Esophagus squamous epithelium (tissue), 5 donors: ENCODE results near the gene IP6K2. TPM values are rescaled to one million over a fixed set of nuclear protein-coding genes. Genes with fewer than 3 reads are reported as not detected.

ENCODE experiments used
- DNase-seq: peaks from one replicate; lab custom pipeline; 2025; lab: John Stamatoyannopoulos, UW
- H3K27ac ChIP-seq, 4 donors: fragments of 200-600 bp; sonication (generic); one replicate each; pipeline ENCODE4 v1.5.1; 2016 to 2019; ENCODE audit warnings: mild to moderate bottlenecking in 1 of 4
- H3K27me3 ChIP-seq, 4 donors: fragments of 200-600 bp; sonication (generic); 1 replicate in 3 of 4; 2 replicates in 1 of 4; pipeline versions ENCODE4 v1.5.1 to v1.6.0; 2017 to 2021; ENCODE audit warnings: antibody characterized with exemption in 1 of 4
- H3K36me3 ChIP-seq, 3 donors: fragments of 200-600 bp; sonication (generic); one replicate each; pipeline ENCODE4 v1.5.1; 2016 to 2019
- H3K4me1 ChIP-seq, 3 donors: fragments of 200-600 bp; sonication (generic); one replicate each; pipeline ENCODE4 v1.5.1; 2017 to 2019
- H3K4me3 ChIP-seq, 4 donors: fragments of 200-600 bp; sonication (generic); 1 replicate in 3 of 4; 2 replicates in 1 of 4; pipeline ENCODE4 v1.5.1; 2016 to 2019; ENCODE audit warnings: mild to moderate bottlenecking in 2 of 4, moderate library complexity in 1 of 4
- H3K9me3 ChIP-seq, 3 donors: fragments of 200-600 bp; sonication (generic); one replicate each; pipeline ENCODE4 v1.5.1; 2016 to 2019
- CTCF ChIP-seq, 6 experiments: fragments of 450-650 bp in 4 of 6; fragments of 200-600 bp in 2 of 6; sonication (generic) in 2 of 6; IDR thresholded peaks; one replicate each; pipeline ENCODE4 v1.5.1; 2016 to 2019; ENCODE audit warnings: antibody characterized with exemption in 6 of 6, mild to moderate bottlenecking in 4 of 6, moderate library complexity in 4 of 6
- POLR2A ChIP-seq, 4 donors: fragments of 450-650 bp; IDR thresholded peaks; one replicate each; pipeline ENCODE4 v1.6.1; 2017; ENCODE audit warnings: antibody characterized with exemption in 4 of 4, mild to moderate bottlenecking in 4 of 4, moderate library complexity in 3 of 4
- WGBS, 2 donors: methylation state at CpG; one replicate each; pipeline ENCODE4 v1.1.5; 2018; 5-methylcytosine and 5-hydroxymethylcytosine counted together
- intact Hi-C: fragments of 100-400 bp; cut with DNase I; formaldehyde crosslinking; loops from one replicate; pipeline ENCODE4 v1.15.0; 2022
- total RNA-seq, 4 donors: library from RNA; depleted of rRNA; stranded (reverse); fragments of >200 nt; gene quantifications; one replicate each; pipeline ENCODE4 v1.1.0, GENCODE V29; 2016
- donor health status: DM: yes; HTN: yes; CAD: no.

The IP6K2 gene
- total RNA-seq, 4 donors from 2014 or later = 52.1 to 94.6 (median 67.9) TPM

GRCh38 chr3:48652923-48653715, 63.9 kb downstream of the IP6K2 start:
- no peaks in the 10 kb centered on the region for H3K9me3 ChIP-seq
- WGBS, 2 donors = 90% methylated on average over 9 to 13 of the region's 15 CpGs
- no peak overlapping the region for H3K27ac ChIP-seq
- no peak for DNase-seq
- no peak overlapping the region for H3K4me3 ChIP-seq
- intact Hi-C loops = no loop called here
- H3K4me1 ChIP-seq = peaks cover 13 to 19% (median 16%) of the 10 kb centered on the region in 3 donors
- no peaks in the 10 kb centered on the region for H3K36me3 ChIP-seq
- no peak for TF ChIP-seq POLR2A (IDR thresholded peaks at IDR 0.05)
- TF ChIP-seq CTCF (IDR thresholded peaks at IDR 0.05) = no peak
- peaks cover 0 to 21% (median 0%) of the 10 kb centered on the region in 4 donors for H3K27me3 ChIP-seq

- DNase-seq = no peak
- H3K27ac ChIP-seq = no peak overlapping the region
- H3K27me3 ChIP-seq = peaks cover 0 to 7% (median 0%) of the 10 kb centered on the region in 4 donors
- H3K9me3 ChIP-seq = no peaks in the 10 kb centered on the region
- no peak overlapping the region for H3K4me3 ChIP-seq
- H3K36me3 ChIP-seq = no peaks in the 10 kb centered on the region
- intact Hi-C loops = no loop called here
- TF ChIP-seq POLR2A (IDR thresholded peaks at IDR 0.05) = no peak
- no peak for TF ChIP-seq CTCF (IDR thresholded peaks at IDR 0.05)
- 67 to 70% methylated on average over 2 to 10 of the region's 11 CpGs for WGBS, 2 donors
- peaks cover 12 to 16% (median 16%) of the 10 kb centered on the region in 3 donors for H3K4me1 ChIP-seq
Observed at GRCh38 chr3:48651771-48652170, 65.2 kb downstream of the IP6K2 start.

- H3K27me3 ChIP-seq = no peaks in the 10 kb centered on the region
- peaks cover 5 to 7% (median 5%) of the 10 kb centered on the region in 3 donors for H3K4me1 ChIP-seq
- DNase-seq = no peak
- H3K4me3 ChIP-seq = no peak overlapping the region
- no peak for TF ChIP-seq CTCF (IDR thresholded peaks at IDR 0.05)
- TF ChIP-seq POLR2A (IDR thresholded peaks at IDR 0.05) = no peak
- H3K27ac ChIP-seq = no peak overlapping the region
- no peaks in the 10 kb centered on the region for H3K36me3 ChIP-seq
- no peaks in the 10 kb centered on the region for H3K9me3 ChIP-seq
- 83% methylated on average over 5 of the region's 12 CpGs; no CpG with 5 or more reads in 1 of the 2 donors for WGBS, 2 donors
- intact Hi-C loops = no loop called here
Observed at GRCh38 chr3:48650723-48651122, 66.3 kb downstream of the IP6K2 start.

GRCh38 chr3:48648188-48648850, 68.7 kb downstream of the IP6K2 start:
- TF ChIP-seq CTCF (IDR thresholded peaks at IDR 0.05) (no peak), POLR2A (IDR thresholded peaks at IDR 0.05) (no peak)
- 88 to 90% methylated on average over 4 to 6 of the region's 15 CpGs for WGBS, 2 donors

GRCh38 chr3:48647714-48648113, 69.3 kb downstream of the IP6K2 start:
- Histone ChIP-seq H3K4me3 (no peak overlapping the region), H3K4me1 (no peaks in the 10 kb centered on the region), H3K27me3 (no peaks in the 10 kb centered on the region), H3K9me3 (no peaks in the 10 kb centered on the region), H3K36me3 (no peaks in the 10 kb centered on the region), H3K27ac (no peak overlapping the region)
- WGBS, 2 donors = 80 to 81% methylated on average over 4 to 9 of the region's 9 CpGs
- DNase-seq = no peak
- intact Hi-C loops = no loop called here
- no peak for TF ChIP-seq POLR2A (IDR thresholded peaks at IDR 0.05)
- TF ChIP-seq CTCF (IDR thresholded peaks at IDR 0.05) = no peak

More at GRCh38 chr3:48648188-48648850, 68.7 kb downstream of the IP6K2 start:
- DNase-seq = no peak
- intact Hi-C loops = no loop called here
- Histone ChIP-seq H3K36me3 (no peaks in the 10 kb centered on the region), H3K9me3 (no peaks in the 10 kb centered on the region), H3K4me3 (no peak overlapping the region), H3K4me1 (no peaks in the 10 kb centered on the region), H3K27ac (no peak overlapping the region), H3K27me3 (no peaks in the 10 kb centered on the region)
